Tibial artery (tissue), 4 donors: ENCODE results near the gene PAN2.
"Not testable (repeated sequence)": the region's sequence is repeated elsewhere in the genome, so short reads cannot be mapped to it uniquely, and the experiment has no call there.

Experiments used
- DNase-seq, 2 donors: peaks; one replicate each; pipeline ENCODE4 v3.0.0-alpha.2; 2019
- H3K27ac ChIP-seq, 2 donors: fragments of 200-600 bp; sonication (generic) in 1 of 2; 1 replicate in 1 of 2; 2 replicates in 1 of 2; pipeline ENCODE4 v1.5.1; 2018 to 2019; ENCODE audit warnings: mild to moderate bottlenecking in 1 of 2
- H3K27me3 ChIP-seq, 2 donors: fragments of 200-600 bp; sonication (generic) in 1 of 2; one replicate each; pipeline versions ENCODE4 v1.5.1 to v1.6.0; 2016 to 2019
- H3K36me3 ChIP-seq, 3 donors: fragments of 200-600 bp; sonication (generic) in 2 of 3; one replicate each; pipeline ENCODE4 v1.5.1; 2016 to 2019; ENCODE audit warnings: mild to moderate bottlenecking in 2 of 3
- H3K4me1 ChIP-seq, 4 donors: fragments of 200-600 bp; sonication (generic) in 2 of 4; 1 replicate in 3 of 4; 2 replicates in 1 of 4; pipeline ENCODE4 v1.5.1; 2016 to 2019
- H3K4me3 ChIP-seq, 2 donors: fragments of 200-600 bp; sonication (generic) in 1 of 2; 1 replicate in 1 of 2; 2 replicates in 1 of 2; pipeline ENCODE4 v1.5.1; 2018 to 2019; ENCODE audit warnings: mild to moderate bottlenecking in 2 of 2
- H3K9me3 ChIP-seq, 3 donors: fragments of 200-600 bp; sonication (generic) in 1 of 3; one replicate each; pipeline ENCODE4 v1.5.1; 2016 to 2019
- intact Hi-C: fragments of 100-400 bp; cut with DNase I; formaldehyde crosslinking; loops from one replicate; pipeline ENCODE4 v1.15.0; 2023; ENCODE audit warnings: low total_unique reads
- TF ChIP-seq, protein P1 (sequence below), 2 experiments: fragments of 200-600 bp in 1 of 2; fragments of 450-650 bp in 1 of 2; IDR thresholded peaks; one replicate each; pipeline ENCODE4 v1.5.1; 2017 to 2019; ENCODE audit warnings: antibody characterized with exemption in 2 of 2, mild to moderate bottlenecking in 1 of 2, moderate library complexity in 1 of 2

Gene PAN2

DNA sequence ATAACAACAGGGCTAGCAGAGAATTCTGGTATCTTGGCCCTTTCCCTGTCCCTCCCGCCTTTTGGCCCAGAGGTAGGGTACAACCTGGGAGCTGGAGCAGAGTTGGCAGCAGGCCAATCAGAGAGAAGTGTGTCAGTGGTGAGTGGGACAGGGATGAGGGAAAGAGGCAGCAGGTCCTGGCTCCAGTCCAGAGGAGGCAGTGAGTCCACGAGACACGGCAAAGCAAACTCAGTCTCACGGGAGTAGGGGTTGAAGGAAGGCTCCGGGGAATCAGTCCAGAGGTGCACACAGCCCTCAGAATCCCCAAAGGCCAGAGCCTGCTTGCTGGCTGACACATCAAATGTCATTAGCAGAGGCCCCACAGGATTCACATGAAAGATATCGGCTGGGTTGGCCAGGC, 7.3 kb downstream of the PAN2 start:
- Histone ChIP-seq H3K4me1 (no peaks in the 10 kb centered on the region), H3K9me3 (no peaks in the 10 kb centered on the region), H3K27me3 (no peaks in the 10 kb centered on the region), H3K4me3 (no peak overlapping the region), H3K36me3 (peaks cover 38 to 73% (median 66%) of the 10 kb centered on the region in 3 donors), H3K27ac (no peak overlapping the region)
- TF ChIP-seq, protein P1, sequence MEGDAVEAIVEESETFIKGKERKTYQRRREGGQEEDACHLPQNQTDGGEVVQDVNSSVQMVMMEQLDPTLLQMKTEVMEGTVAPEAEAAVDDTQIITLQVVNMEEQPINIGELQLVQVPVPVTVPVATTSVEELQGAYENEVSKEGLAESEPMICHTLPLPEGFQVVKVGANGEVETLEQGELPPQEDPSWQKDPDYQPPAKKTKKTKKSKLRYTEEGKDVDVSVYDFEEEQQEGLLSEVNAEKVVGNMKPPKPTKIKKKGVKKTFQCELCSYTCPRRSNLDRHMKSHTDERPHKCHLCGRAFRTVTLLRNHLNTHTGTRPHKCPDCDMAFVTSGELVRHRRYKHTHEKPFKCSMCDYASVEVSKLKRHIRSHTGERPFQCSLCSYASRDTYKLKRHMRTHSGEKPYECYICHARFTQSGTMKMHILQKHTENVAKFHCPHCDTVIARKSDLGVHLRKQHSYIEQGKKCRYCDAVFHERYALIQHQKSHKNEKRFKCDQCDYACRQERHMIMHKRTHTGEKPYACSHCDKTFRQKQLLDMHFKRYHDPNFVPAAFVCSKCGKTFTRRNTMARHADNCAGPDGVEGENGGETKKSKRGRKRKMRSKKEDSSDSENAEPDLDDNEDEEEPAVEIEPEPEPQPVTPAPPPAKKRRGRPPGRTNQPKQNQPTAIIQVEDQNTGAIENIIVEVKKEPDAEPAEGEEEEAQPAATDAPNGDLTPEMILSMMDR (IDR thresholded peaks at IDR 0.05) = no peak
- intact Hi-C loops = no loop called here
- no peak for DNase-seq

DNA sequence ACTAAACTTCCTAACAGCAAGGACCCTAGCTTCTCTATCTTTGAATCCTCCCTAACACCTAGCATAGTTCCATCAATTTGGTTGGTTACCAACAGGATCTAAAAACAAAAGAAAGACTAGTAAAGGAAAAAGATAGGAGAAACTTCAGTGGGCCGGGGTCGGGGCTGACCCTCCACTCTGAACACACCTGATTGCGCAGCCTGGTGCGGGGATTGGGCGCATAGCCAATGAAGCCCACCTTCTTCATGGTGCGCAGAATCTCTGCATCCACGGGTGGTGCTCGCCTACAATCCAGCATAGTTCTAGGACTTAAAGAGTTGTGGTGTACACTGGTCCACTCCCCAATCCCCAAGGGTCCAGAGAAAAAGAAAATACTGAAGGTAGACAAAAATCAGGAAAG, 7.7 kb downstream of the PAN2 start:
- Histone ChIP-seq H3K4me1 (no peaks in the 10 kb centered on the region), H3K27me3 (no peaks in the 10 kb centered on the region), H3K27ac (no peak overlapping the region), H3K4me3 (no peak overlapping the region), H3K36me3 (peaks cover 38 to 78% (median 66%) of the 10 kb centered on the region in 3 donors), H3K9me3 (no peaks in the 10 kb centered on the region)
- DNase-seq = no peak
- intact Hi-C loops = no loop called here
- TF ChIP-seq, protein P1 (IDR thresholded peaks at IDR 0.05) = no peak

GRCh38 chr12:56324206-56324605, 9.6 kb downstream of the PAN2 start:
- Histone ChIP-seq H3K27me3 (no peaks in the 10 kb centered on the region), H3K4me3 (no peak overlapping the region), H3K4me1 (no peaks in the 10 kb centered on the region), H3K9me3 (no peaks in the 10 kb centered on the region), H3K27ac (no peak overlapping the region), H3K36me3 (peaks cover 38 to 96% (median 78%) of the 10 kb centered on the region in 3 donors)
- TF ChIP-seq, protein P1 (IDR thresholded peaks at IDR 0.05) = no peak
- no peak for DNase-seq
- intact Hi-C loops = loop anchor here (5.0 kb wide), 1 partner anchor 143 kb away; the partner anchor contains the start of gene SPRYD4

DNA sequence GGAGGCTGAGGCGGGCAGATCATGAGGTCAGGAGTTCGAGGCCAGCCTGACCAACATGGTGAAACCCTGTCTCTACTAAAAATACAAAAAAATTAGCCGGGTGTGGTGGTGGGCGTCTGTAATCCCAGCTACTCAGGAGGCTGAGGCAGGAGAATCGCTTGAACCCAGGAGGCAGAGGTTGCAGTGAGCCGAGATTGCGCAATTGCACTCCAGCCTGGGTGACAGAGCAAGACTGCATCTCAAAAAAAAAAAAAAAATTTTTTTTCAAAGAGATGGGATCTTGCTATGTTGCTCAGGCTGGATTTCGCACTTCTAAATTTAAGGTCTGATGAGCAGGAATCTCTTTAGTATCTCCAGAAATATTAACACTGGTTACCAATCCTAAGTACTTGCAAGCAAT, 12.2 kb downstream of the PAN2 start:
- not testable (repeated sequence) for H3K27me3 ChIP-seq, H3K27ac ChIP-seq, H3K4me3 ChIP-seq, H3K9me3 ChIP-seq, H3K4me1 ChIP-seq, DNase-seq
- H3K36me3 ChIP-seq = peaks cover 31 to 91% (median 66%) of the 10 kb centered on the region in 3 donors
- intact Hi-C loops = loop anchor here (5.0 kb wide), 1 partner anchor 146 kb away; the partner anchor contains the start of gene SPRYD4

GRCh38 chr12:56321027-56321426, 12.8 kb downstream of the PAN2 start:
- Histone ChIP-seq H3K27ac (no peak overlapping the region), H3K4me1 (peaks cover 0 to 7% (median 4%) of the 10 kb centered on the region in 4 donors), H3K36me3 (peaks cover 31 to 85% (median 60%) of the 10 kb centered on the region in 3 donors), H3K27me3 (no peaks in the 10 kb centered on the region), H3K4me3 (no peak overlapping the region), H3K9me3 (no peaks in the 10 kb centered on the region)
- TF ChIP-seq, protein P1 (IDR thresholded peaks at IDR 0.05) = no peak
- no peak for DNase-seq
- intact Hi-C loops = loop anchor here (5.0 kb wide), 1 partner anchor 146 kb away; the partner anchor contains the start of gene SPRYD4

GRCh38 chr12:56317675-56318074, 16.1 kb downstream of the PAN2 start:
- Histone ChIP-seq H3K9me3 (no peaks in the 10 kb centered on the region), H3K27ac (no peak overlapping the region), H3K27me3 (no peaks in the 10 kb centered on the region), H3K4me1 (peaks cover 0 to 17% (median 15%) of the 10 kb centered on the region in 4 donors), H3K4me3 (no peak overlapping the region), H3K36me3 (peaks cover 6 to 58% (median 28%) of the 10 kb centered on the region in 3 donors)
- intact Hi-C loops = no loop called here
- TF ChIP-seq, protein P1 (IDR thresholded peaks at IDR 0.05) = no peak
- no peak for DNase-seq
